Myocyte (in vitro differentiated cells): Measurements from ENCODE around the gene DOCK4. TPM values are rescaled to one million over a fixed set of nuclear protein-coding genes. Genes with fewer than 3 reads are reported as not detected.

Source experiments
- DNase-seq: peaks from one replicate; pipeline ENCODE4 v3.0.0-alpha.2; 2012; ENCODE audit warnings: low read depth
- total RNA-seq: library from RNA; depleted of rRNA; stranded (reverse); fragments of >200 nt; gene quantifications from 2 replicates; pipeline ENCODE4 v1.2.3, GENCODE V29; 2014

Gene DOCK4
- total RNA-seq, 1 donor from 2014 or later, result 16.3 TPM

GRCh38 chr7:112223310-112223709 lies 17.1 kb upstream of the DOCK4 start:
- DNase-seq, result no peak

GRCh38 chr7:112220877-112221434 lies 14.8 kb upstream of the DOCK4 start:
- no peak for DNase-seq

- DNase-seq, result no peak
Observed at GRCh38 chr7:112215787-112216186, 9.6 kb upstream of the DOCK4 start.

- DNase-seq, result no peak
Observed at GRCh38 chr7:112214883-112215282, 8.7 kb upstream of the DOCK4 start.

GRCh38 chr7:112214268-112214667 lies 8.1 kb upstream of the DOCK4 start:
- no peak for DNase-seq

GRCh38 chr7:112213735-112214134 lies 7.5 kb upstream of the DOCK4 start:
- no peak for DNase-seq

GRCh38 chr7:112212571-112212970 lies 6.4 kb upstream of the DOCK4 start:
- no peak for DNase-seq

- no peak for DNase-seq
Observed at GRCh38 chr7:112211348-112211907, 5.2 kb upstream of the DOCK4 start.

- DNase-seq, result no peak
Observed at GRCh38 chr7:112207765-112208164, 1.6 kb upstream of the DOCK4 start.

- DNase-seq, result peak; percentile 32
Observed at GRCh38 chr7:112206991-112207592, 893 bp upstream of the DOCK4 start.

GRCh38 chr7:112205343-112206237 lies 609 bp downstream of the DOCK4 start:
- DNase-seq, result peak; percentile 75

GRCh38 chr7:112204499-112205342 lies 1.5 kb downstream of the DOCK4 start:
- peak; percentile 37 for DNase-seq

- no peak for DNase-seq
Observed at GRCh38 chr7:112203365-112203739, 2.8 kb downstream of the DOCK4 start.

- no peak for DNase-seq
Observed at GRCh38 chr7:112202816-112203215, 3.4 kb downstream of the DOCK4 start.

GRCh38 chr7:112201839-112202238 lies 4.4 kb downstream of the DOCK4 start:
- no peak for DNase-seq

- DNase-seq, result no peak
Observed at GRCh38 chr7:112201411-112201810, 4.8 kb downstream of the DOCK4 start.

- no peak for DNase-seq
Observed at GRCh38 chr7:112199672-112200071, 6.5 kb downstream of the DOCK4 start.

- DNase-seq, result no peak
Observed at GRCh38 chr7:112199035-112199655, 7.1 kb downstream of the DOCK4 start.

GRCh38 chr7:112197322-112197721 lies 8.9 kb downstream of the DOCK4 start:
- no peak for DNase-seq

GRCh38 chr7:112195717-112196116 lies 10.5 kb downstream of the DOCK4 start:
- DNase-seq, result no peak
